ENCODE results near the gene PHETA1.

Gene PHETA1

DNA sequence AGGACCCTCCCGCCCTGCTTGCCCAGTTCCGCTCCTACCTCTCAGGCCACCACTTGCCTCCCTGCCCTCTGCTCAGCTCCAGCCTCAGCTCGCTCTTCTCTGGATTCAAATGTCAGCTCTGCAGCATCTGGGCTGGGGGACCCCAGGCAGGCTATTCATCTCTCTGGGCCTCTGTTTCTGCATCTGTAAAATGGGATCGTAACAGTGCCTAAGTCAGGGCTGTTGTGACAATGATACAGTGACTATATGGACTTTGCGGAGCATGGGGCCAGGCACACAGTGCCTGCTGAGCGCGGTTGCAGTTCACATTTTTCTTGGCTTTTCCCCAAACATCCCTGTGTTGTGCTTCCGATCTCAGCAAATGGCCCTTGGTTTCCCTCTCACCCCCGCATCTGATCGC lies 2.8 kb downstream of the PHETA1 start:
- Mint-ChIP-seq H3K27ac (no peak overlapping the region), H3K27me3 (peaks cover 13% of the 10 kb centered on the region), H3K4me3 (no peak overlapping the region), H3K9me3 (no peaks in the 10 kb centered on the region), H3K4me1 (peaks cover 25% of the 10 kb centered on the region)
- ATAC-seq, result no peak
- no peak for DNase-seq

DNA sequence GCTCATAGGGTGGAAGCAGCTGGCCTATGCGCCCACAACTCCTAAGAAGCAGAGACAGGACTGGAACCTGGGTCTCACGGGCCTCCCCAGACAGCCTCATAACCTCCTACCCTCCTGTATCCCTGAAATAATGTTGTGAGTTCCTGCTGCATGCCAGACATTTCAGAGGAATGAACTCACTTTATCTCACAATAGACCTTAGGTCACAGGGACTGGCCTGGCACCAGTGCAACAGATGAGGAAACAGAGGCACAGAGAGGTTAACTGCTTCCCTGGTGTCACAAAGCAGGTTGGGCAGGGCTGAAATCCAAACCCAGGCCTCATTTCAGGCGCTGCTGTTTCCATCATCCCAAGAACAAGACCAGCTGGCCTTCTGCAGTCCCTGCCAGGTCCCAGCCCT lies 5.3 kb downstream of the PHETA1 start:
- Mint-ChIP-seq H3K4me1 (peaks cover 41% of the 10 kb centered on the region), H3K9me3 (no peaks in the 10 kb centered on the region), H3K27ac (no peak overlapping the region), H3K4me3 (no peak overlapping the region), H3K27me3 (peaks cover 31% of the 10 kb centered on the region)
- DNase-seq, result no peak
- ATAC-seq, result no peak

- Mint-ChIP-seq H3K9me3 (no peaks in the 10 kb centered on the region), H3K4me3 (no peak overlapping the region), H3K27me3 (peaks cover 34% of the 10 kb centered on the region), H3K4me1 (peaks cover 34% of the 10 kb centered on the region), H3K27ac (no peak overlapping the region)
- ATAC-seq (peak; percentile 34), DNase-seq (no peak)
These were observed 6.0 kb downstream of the PHETA1 start for GRCh38 chr12:111362687-111363475.

GRCh38 chr12:111361717-111362576 lies 6.9 kb downstream of the PHETA1 start:
- no peak overlapping the region for H3K4me3 Mint-ChIP-seq
- peaks cover 34% of the 10 kb centered on the region for H3K27me3 Mint-ChIP-seq
- no peaks in the 10 kb centered on the region for H3K9me3 Mint-ChIP-seq
- peak overlapping the region in 1 of 2 donors; percentile 80 for H3K27ac Mint-ChIP-seq
- peaks cover 30% of the 10 kb centered on the region for H3K4me1 Mint-ChIP-seq
- no peak for DNase-seq
- ATAC-seq, result no peak

- Mint-ChIP-seq H3K27me3 (peaks cover 34% of the 10 kb centered on the region), H3K4me3 (no peak overlapping the region), H3K9me3 (no peaks in the 10 kb centered on the region), H3K4me1 (peaks cover 30% of the 10 kb centered on the region), H3K27ac (peak overlapping the region in 1 of 2 donors; percentile 61)
- DNase-seq (no peak), ATAC-seq (no peak)
These were observed 7.7 kb downstream of the PHETA1 start for GRCh38 chr12:111361073-111361716.

DNA sequence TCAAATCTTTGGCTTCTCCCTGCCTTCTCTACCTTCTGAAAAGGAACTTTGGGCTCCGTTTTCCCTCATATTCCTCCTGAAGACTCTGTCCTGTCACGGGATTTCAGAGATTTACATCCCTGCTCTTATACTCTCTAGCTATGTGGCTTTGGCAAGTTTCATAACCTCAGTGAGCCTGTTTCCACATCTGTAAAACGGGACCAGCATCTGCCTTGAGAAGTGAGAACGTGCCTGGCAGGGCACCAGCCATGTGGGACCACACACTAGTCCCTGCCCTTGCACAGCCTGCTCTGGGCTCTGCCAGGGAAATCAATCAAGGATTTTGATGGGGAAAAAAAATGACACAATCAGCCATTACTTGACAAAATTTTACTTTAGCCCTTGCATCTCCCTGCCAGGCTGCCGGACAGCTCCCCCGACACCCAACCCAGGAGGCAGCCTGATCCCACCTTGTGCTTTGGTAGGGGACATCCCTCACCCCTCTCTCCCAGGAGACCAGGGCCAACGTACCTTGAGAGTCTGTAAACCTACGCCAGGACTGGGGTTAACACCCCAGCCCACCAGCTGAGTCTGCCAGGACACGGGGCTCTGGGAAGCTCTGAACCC lies 8.5 kb downstream of the PHETA1 start:
- Mint-ChIP-seq H3K27ac (peak overlapping the region in 1 of 2 donors; percentile 59), H3K27me3 (peaks cover 34% of the 10 kb centered on the region), H3K4me1 (peaks cover 30% of the 10 kb centered on the region), H3K4me3 (no peak overlapping the region), H3K9me3 (no peaks in the 10 kb centered on the region)
- no peak for ATAC-seq
- no peak for DNase-seq

- Mint-ChIP-seq H3K9me3 (no peaks in the 10 kb centered on the region), H3K27ac (peak overlapping the region in 1 of 2 donors; percentile 69), H3K27me3 (peaks cover 34% of the 10 kb centered on the region), H3K4me1 (peaks cover 30% of the 10 kb centered on the region), H3K4me3 (no peak overlapping the region)
- ATAC-seq (peak; percentile 31), DNase-seq (no peak)
These were observed 9.0 kb downstream of the PHETA1 start for GRCh38 chr12:111359914-111360276.

- ATAC-seq, result peak; percentile 93
- Mint-ChIP-seq H3K4me1 (peaks cover 30% of the 10 kb centered on the region), H3K27ac (peak overlapping the region in 1 of 2 donors; percentile 69), H3K9me3 (no peaks in the 10 kb centered on the region), H3K4me3 (no peak overlapping the region), H3K27me3 (peaks cover 34% of the 10 kb centered on the region)
- peak; percentile 44 to 75 for DNase-seq
These were observed 9.5 kb downstream of the PHETA1 start for GRCh38 chr12:111359231-111359913.

DNA sequence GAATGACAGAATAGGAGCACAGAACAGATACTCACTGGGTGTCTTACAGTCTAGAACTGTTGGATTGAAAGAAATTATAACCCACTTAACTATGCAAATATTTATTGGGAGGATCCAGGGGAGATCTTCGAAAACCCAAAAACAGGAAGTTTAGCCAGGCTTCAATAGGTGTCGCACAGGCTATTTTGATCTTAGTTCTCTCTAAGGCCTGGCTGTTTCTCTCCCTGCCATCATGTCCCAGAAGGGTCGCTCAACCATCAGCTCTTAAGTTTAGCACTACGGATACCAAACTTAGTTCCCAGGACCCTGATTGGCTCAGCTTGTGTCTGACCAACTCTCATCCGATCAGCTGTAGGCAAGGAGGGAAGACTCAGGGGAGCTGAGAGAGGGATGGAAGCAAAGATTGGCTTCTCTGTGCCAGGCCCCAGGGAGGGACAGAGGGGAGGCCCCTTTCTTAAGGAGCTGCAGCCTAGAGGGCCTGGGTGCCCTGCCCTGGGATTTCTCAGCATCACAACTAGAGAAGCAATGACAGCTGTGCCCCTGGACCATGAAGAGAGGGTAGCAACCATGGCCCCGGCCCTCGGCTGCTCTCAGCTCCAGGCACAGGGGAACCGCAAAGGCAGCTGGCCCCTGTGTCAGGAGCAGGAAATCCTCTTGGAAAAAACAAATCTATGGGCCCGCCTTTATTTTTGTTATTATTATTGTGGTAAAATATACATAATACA lies 13.5 kb downstream of the PHETA1 start:
- Mint-ChIP-seq H3K4me3 (no peak overlapping the region), H3K27me3 (peaks cover 13% of the 10 kb centered on the region), H3K4me1 (peaks cover 18% of the 10 kb centered on the region), H3K9me3 (no peaks in the 10 kb centered on the region), H3K27ac (no peak overlapping the region)
- no peak for DNase-seq
- ATAC-seq, result no peak

DNA sequence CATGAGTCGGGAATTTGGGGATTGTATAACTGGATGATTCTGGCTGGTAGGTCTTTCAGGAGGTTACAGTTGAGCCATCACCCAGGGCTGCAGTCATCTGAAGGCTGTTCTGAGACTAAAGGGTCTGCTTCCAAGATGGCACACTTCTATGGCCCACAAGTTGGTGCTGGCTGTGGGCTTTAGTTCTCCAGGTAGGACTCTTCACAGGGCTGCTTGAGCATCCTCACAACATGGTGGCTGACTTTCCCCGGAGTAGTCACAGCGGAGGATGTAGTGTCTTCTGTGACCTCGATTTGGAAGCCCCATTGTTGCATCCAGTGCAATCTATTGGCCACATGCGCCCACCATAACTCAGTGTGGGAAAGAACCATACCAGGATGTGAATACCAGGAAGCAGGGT lies 14.4 kb downstream of the PHETA1 start:
- no peak for DNase-seq
- no peak for ATAC-seq
- Mint-ChIP-seq H3K27me3 (peaks cover 11% of the 10 kb centered on the region), H3K9me3 (peaks cover 0 to 3% of the 10 kb centered on the region in 2 donors), H3K27ac (no peak overlapping the region), H3K4me3 (no peak overlapping the region), H3K4me1 (peaks cover 9% of the 10 kb centered on the region)

- ATAC-seq, result no peak
- H3K27me3 Mint-ChIP-seq, result peaks cover 5% of the 10 kb centered on the region
These were observed 15.1 kb downstream of the PHETA1 start for GRCh38 chr12:111353603-111354295.

GRCh38 chr12:111353026-111353425 lies 15.9 kb downstream of the PHETA1 start:
- H3K27ac Mint-ChIP-seq, result no peak overlapping the region

More at GRCh38 chr12:111353603-111354295, 15.1 kb downstream of the PHETA1 start:
- DNase-seq, result no peak
- Mint-ChIP-seq H3K4me1 (peaks cover 2% of the 10 kb centered on the region), H3K27ac (no peak overlapping the region), H3K9me3 (peaks cover 0 to 11% of the 10 kb centered on the region in 2 donors), H3K4me3 (no peak overlapping the region)

GRCh38 chr12:111352296-111352993 lies 16.4 kb downstream of the PHETA1 start:
- H3K4me3 Mint-ChIP-seq, result no peak overlapping the region
- DNase-seq (no peak), ATAC-seq (no peak)
- peaks cover 1 to 23% of the 10 kb centered on the region in 2 donors for H3K9me3 Mint-ChIP-seq
- no peaks in the 10 kb centered on the region for H3K4me1 Mint-ChIP-seq
- no peaks in the 10 kb centered on the region for H3K27me3 Mint-ChIP-seq
- H3K27ac Mint-ChIP-seq, result no peak overlapping the region

More at GRCh38 chr12:111353026-111353425, 15.9 kb downstream of the PHETA1 start:
- Mint-ChIP-seq H3K9me3 (peaks cover 0 to 18% of the 10 kb centered on the region in 2 donors), H3K27me3 (no peaks in the 10 kb centered on the region), H3K4me1 (no peaks in the 10 kb centered on the region), H3K4me3 (no peak overlapping the region)
- DNase-seq (no peak), ATAC-seq (no peak)
